ENCODE measurements around the gene MROH8.
"Not testable (repeated sequence)": the region's sequence is repeated elsewhere in the genome, so short reads cannot be mapped to it uniquely, and the experiment has no call there.

MROH8 gene

DNA sequence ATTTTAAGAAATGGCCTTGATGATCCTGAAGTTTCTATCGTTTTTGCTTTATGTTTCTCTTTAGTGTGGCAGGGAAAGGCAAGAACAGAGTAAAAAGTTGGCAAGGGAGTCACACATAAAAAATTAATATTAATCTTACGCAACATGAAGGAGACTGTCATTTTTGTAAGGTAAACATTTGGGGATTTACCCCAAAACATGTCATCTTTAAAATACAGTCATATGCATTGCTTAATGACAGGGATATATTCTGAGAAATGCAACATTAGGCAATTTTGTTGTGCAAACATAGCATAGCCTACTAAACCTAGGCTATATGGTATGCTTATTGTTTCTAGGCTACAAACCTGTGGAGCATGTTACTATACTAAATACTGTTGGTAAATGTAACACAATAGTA, 88.9 kb downstream of the MROH8 start:
- DNase-seq (ENCODE audit: low spot score), result no peak

DNA sequence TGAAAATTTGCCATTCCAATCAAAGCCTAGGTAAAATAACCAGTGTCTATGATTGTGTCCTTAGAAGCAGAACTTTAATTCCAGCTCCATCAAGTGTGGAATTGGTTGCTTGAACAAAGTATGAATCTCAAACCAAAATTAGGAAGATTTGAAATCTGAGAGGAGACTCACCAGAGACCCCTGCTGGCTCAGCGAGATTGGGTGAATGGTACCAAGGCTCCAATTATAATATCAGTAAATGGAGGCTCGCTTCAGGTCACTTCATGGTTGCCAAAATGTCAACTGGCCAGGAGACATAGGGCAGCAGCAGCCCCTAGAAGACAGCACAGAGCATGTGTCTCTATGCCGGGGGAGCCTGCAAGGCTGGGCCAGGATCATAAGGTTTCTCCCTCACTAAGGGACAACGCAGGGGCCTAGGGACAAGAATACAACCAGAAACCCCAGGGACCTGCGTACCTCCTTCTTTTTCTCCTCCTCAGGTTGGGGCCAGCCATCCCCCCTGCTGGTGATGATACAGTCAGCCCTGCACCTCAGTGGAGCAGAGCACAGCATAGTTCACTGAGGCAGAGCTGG, 97.5 kb downstream of the MROH8 start:
- DNase-seq (ENCODE audit: low spot score), result no peak

DNA sequence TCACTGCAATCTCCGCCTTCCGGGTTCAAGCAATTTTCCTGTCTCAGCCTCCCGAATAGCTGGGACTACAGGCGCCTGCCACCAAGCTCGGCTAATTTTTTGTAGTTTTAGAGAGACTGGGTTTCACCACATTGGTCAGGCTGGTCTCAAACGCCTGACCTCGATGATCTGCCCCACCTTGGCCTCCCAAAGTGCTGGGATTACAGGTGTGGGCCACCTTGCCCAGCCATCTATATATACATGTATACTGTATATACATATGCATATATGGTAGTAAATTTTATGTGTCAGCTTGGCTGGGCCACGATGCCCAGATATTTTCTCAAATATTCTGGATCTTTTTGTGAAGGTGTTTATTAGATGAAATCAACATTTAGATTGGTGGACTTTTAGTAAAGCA, 102.3 kb downstream of the MROH8 start:
- no peak for DNase-seq (ENCODE audit: low spot score)

DNA sequence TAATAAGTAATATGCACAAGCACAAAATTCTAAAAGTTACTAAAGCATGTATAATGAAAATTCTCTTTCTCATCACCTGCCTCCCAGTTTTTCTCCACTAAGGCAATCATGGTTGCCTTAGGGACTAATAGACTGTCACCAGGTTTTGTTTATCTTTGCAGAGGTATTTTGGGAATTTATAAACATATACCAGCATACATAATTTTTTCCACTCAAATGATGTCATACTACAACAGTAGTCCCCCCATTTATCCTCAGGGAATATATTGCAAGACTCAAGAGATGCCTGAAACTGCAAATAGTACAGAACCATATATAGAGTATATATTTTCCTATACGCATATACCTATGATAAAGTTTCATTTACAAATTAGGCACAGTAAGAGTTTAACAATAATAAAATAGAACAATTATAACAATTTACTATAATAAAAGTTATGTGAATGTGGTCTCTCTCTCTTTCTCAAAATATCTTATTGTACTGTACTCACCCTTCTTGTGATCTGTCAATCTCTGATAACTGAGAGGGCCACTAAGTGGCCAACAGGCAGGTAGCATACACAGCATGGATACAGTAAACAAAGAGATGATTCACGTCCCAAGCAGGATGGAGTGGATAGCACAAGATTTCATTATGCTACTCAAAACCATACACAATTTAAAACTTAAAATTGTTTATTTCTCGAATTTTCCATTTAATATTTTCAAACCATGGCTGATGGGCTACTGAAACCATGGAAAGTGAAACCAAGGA, 103.2 kb downstream of the MROH8 start:
- no peak for DNase-seq (ENCODE audit: low spot score)

DNA sequence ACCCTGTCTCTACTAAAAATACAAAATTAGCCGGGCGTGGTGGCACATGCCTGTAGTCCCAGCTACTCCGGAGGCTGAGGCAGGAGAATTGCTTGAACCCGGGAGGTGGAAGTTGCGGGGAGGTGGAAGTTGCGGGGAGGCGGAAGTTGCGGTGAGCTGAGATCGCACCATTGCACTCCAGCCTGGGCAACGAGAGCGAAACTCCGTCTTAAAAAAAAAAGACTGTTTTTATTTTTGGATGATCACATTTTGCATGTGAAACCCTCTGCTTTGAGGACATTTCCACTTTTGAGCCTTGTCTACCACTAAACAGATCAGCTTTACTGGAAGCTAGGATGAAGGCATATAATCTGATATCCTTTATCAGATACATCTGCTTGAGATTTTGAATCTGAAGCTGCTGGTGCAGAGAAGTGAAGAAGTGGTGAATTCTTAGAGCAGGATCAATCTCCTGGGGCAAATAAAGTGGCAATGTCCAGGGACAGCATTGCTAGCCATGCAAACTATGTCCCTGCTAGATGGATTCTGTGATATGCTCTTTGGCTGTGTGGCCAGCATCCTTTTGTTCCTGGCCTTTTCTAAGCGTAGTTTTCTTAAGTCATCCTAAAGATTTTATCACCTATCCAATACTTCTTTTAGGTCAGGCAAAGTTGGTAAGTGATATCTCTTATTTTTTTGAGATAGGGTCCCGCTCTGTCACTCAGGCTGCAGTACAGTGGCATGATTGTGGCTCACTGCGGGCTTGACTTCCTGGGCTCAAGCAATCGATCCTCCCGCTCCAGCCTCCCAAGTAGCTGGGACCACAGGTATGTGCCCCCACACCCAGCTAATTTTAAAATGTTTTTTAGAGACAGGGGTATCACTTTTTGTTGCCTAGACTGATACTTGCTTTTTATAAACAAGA, 106.8 kb downstream of the MROH8 start:
- DNase-seq (ENCODE audit: low spot score), result no peak

DNA sequence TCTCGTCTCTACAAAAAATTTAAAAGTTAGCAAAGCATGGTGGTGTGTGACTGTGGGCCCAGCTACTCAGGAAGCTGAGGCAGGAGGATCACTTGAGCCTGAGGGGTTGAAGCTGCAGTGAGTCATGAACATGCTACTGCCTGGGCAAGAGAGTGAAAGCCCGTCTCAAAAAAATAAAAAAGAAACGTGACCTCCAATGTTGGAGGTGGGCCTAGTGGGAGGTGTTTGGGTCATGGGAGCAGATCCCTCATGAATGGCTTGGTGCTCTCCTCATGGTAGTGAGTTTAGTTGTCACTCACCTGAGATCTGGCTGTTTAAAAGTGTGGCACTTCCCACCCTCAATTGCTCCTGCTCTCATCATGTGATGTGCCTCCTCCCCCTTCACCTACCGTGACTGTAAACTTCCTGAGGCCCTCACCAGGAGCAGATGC, 107.9 kb downstream of the MROH8 start:
- DNase-seq (ENCODE audit: low spot score), result no peak

DNA sequence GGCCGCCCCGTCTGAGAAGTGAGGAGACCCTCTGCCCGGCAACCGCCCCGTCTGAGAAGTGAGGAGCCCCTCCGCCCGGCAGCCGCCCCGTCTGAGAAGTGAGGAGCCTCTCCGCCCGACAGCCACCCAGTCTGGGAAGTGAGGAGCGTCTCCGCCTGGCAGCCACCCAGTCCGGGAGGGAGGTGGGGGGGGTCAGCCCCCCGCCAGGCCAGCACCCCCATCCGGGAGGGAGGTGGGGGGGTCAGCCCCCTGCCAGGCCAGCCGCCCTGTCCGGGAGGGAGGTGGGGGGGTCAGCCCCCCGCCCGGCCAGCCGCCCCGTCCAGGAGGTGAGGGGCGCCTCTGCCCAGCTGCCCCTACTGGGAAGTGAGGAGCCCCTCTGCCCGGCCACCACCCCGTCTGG, 109.8 kb downstream of the MROH8 start:
- DNase-seq (ENCODE audit: low spot score), result not testable (repeated sequence)

DNA sequence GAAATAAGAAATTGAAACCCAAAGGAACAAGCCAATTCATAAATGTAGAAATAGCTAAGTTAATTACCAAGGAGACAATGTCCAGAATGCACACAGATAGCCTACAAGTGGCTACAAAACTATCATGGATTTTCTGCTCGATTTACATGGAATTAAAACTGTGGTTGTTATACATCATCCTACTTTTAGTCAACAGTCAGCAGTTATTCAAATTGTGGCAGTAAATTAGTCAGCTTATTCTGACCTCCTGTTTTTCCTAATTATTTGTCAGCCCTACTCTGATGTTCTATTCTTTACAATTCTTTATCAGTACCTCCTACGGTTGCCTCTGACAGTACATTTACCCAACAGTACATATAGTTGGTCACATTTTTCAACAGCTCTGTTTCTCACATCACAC, 113.2 kb downstream of the MROH8 start:
- no peak for DNase-seq (ENCODE audit: low spot score)

DNA sequence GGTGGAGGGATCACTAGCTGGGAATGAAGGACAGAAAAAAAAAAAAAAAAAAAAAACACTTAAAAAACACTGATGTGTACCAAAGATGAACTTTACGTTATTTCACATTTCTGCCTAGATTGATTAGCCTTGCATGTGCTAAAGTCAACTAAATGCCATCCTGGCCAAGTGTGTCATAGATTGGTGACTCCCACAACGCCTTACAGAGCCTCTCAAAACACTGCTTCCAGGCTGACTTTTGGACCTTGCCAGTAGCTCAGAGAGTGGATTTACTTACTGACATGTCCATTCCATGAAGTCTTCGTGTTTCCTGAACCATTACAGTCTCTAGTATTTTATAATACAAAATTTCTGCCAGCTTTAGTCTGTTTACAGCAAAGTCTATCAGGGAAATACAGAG, 124.1 kb downstream of the MROH8 start:
- no peak for DNase-seq (ENCODE audit: low spot score)

DNA sequence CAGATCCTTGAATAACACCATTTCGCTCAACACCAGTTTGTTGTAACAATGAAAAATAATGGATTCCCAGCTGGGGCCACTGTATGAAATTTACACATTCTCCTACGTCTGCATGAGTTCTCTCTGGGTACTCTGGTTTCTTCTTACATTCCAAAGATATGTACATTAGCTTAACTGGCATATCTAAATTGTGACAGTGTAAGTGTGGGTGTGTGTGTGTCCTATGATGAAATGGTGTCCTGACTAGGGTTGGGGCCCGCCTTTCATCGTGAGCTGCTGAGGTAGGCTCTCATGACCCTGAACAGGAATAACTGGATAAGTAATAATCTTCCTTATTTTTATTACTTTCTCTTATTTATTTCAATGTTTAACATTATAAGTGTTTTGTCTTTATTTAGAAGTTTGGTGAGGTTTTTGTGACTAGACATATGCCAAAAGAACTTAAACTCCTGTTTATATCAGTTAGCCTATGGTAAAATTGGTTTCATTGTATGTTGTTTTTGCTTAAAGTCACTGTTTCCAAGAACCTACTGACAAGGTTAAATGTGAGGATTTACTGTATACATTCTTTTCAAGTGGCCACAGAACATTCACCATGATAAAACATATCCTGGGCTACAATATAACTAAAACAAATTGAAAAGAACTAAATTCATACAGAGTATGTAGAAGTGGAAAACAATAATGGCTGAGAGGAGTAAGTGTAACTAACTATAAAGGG, 126.0 kb downstream of the MROH8 start:
- DNase-seq (ENCODE audit: low spot score), result no peak
